Fibroblast of skin of right quadriceps (primary cell): ENCODE results near the gene NUDT4B.
"Not testable (repeated sequence)": the region's sequence is repeated elsewhere in the genome, so short reads cannot be mapped to it uniquely, and the experiment has no call there.

Experiments
- DNase-seq: peaks from one replicate; pipeline ENCODE4 v3.0.0-alpha.2; 2013

The NUDT4B gene

GRCh38 chr1:148748563-148749334, at the start of gene NUDT4B:
Gene NUDT4B, plus strand, starts transcription at chr1:148748774. Its CDS starts 179 bp downstream, at chr1:148748953.
- DNase-seq, result not testable (repeated sequence)

DNA sequence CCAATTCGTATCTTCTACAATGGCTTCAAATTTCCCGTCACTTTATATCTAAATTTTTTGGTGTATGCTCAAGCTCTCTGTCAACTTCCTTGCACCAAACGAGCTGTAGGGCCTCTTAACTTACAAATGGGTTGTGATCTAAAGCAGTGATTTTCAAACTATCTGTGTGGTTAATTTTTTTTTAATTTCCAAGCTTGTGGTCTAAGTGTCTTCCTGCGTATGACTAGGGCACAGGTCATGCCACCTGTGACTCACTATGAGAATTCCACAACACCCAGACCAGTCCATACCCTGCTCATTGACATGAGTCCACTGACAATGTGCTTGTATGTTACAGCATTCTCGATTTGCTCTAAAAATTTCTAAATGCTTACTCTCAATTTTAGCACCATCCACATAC, 49.2 kb upstream of the NUDT4B start:
- not testable (repeated sequence) for DNase-seq

GRCh38 chr1:148702242-148702641, 46.3 kb upstream of the NUDT4B start:
- not testable (repeated sequence) for DNase-seq

- not testable (repeated sequence) for DNase-seq
Observed at GRCh38 chr1:148703973-148704591, 44.5 kb upstream of the NUDT4B start.

- not testable (repeated sequence) for DNase-seq
Observed at GRCh38 chr1:148705316-148705948, 43.1 kb upstream of the NUDT4B start.

- DNase-seq, result not testable (repeated sequence)
Observed at GRCh38 chr1:148708779-148709333, 39.7 kb upstream of the NUDT4B start.

DNA sequence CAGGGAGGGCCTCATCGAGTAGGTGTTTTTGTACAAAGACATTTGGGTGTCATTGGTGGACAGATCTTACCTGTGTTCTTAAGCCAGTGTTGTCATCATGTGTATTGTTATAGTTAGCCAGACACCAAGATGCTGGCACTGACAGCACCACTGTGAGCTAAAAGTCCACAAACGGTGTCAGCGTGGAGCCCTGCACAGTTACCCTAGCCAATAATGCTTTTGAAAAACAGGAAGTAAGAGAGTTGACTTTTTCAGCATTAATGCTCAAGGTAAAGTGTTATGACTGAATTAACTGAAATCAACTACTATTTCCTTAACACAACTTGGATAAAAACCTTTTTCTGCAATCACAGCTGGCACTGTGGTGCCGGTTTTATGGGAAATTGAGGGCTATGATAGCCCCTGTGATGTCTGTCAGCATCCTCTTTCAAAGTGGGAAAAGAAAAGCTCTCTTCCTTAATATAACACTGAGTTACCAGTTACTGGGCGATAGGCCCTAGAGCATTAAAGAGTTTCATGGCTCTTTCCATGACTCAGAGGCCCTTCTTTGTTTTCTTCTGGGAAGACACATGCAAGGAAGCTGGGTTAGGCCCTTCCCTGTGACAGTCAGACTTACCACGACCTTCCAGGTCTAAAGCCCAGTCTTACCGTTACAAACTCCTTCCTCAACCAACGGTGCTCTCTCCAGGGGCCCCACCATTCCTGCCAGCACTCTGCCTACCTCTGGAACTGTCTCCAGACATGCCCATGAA, 37.6 kb upstream of the NUDT4B start:
- not testable (repeated sequence) for DNase-seq

DNA sequence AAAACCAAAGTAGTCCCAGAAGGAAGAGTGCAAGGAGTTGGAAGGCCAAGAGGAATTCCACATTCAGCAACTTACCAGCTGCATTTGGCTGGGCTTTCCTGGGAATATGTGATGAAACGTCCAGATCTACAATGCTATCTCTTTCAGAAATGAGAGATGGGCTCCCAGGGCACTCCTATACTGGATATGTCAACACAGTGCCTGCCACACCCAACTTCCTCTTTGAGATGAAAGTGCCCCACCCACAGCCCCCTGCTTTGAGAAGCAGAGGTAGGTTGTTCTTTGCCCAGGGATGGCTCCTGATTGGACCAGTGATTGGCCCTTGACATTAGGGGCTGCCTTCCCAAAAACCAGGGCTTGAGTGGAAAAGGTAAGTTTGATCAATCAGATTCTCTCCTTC, 36.2 kb upstream of the NUDT4B start:
- DNase-seq, result not testable (repeated sequence)

DNA sequence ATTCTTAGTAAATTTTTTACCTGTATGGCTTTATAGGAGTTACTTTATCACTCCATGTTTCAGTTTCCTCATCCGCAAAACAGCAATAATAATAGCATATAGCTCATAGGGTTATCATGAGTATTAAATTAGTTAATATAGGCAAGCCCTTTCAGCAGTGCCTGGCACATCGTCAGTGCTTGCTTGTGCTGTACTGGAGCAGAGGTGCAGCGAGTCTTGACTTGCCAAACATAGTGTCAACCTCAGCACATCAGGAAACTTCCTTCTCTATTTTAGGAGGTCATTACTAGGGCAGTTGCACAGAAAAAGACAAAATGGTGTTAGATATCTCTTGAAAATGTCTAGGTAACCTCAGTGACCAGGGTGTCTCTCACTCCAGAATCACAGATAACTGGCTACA, 33.1 kb upstream of the NUDT4B start:
- DNase-seq, result not testable (repeated sequence)

GRCh38 chr1:148716966-148717520, 31.5 kb upstream of the NUDT4B start:
- DNase-seq, result not testable (repeated sequence)

GRCh38 chr1:148720918-148721317, 27.7 kb upstream of the NUDT4B start:
- not testable (repeated sequence) for DNase-seq

- not testable (repeated sequence) for DNase-seq
Observed at GRCh38 chr1:148722758-148723157, 25.8 kb upstream of the NUDT4B start.

DNA sequence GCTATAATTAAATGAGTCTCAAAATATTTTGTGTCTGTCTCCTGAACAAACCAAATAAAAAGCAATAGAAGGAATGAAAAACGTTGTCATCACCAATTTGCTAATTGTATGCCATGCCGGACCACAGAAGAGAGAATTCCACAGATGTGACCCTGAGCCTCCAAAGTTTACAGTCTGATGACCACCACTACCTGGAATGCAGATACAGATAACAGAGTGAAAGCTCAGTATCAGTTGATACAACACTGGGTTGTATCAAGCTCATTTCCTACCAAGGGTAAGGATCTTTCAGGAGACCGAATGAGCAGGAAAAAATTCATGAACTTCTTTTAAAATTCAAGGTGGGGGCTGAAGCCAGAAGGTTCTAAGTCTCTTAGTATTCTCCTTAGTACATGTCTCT, 25.1 kb upstream of the NUDT4B start:
- not testable (repeated sequence) for DNase-seq

DNA sequence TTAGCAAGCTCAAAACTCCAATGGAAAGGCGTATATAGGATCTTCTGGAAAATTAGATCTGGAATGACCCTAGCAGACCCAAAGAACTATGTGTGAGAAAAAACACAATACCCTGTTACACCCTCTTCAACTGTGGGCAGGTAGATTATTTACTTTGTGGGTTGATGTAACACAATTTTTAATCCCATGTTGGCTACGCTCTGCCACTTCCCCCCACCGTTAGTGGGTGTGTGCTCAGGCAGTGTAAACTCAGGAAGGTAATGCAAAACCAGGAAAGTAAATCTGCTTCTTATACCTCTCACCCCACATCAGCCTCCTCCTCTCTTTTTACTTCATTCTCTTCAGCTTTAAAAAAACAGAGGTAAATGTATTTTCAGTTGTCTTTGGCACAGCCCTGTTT, 23.7 kb upstream of the NUDT4B start:
- not testable (repeated sequence) for DNase-seq

DNA sequence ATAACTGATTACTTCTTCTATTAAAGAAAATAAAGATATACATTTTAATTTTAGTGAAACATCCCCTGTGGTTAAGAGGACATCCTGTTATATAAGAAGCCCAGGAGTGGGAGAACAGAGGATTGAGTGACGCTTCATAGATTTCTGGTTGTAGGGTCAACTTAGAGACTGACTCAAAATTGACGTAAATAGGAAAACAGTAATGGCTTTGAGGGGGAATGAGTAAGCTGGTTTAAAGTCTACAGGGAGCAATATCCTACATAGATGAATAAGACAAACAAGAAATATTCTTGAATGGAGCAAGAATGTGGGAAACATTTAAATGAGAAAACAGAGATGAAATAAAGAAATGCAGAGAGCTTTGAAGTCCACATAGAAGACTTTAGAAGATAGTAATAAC, 20.7 kb upstream of the NUDT4B start:
- not testable (repeated sequence) for DNase-seq

GRCh38 chr1:148729128-148729527, 19.4 kb upstream of the NUDT4B start:
- DNase-seq, result not testable (repeated sequence)

DNA sequence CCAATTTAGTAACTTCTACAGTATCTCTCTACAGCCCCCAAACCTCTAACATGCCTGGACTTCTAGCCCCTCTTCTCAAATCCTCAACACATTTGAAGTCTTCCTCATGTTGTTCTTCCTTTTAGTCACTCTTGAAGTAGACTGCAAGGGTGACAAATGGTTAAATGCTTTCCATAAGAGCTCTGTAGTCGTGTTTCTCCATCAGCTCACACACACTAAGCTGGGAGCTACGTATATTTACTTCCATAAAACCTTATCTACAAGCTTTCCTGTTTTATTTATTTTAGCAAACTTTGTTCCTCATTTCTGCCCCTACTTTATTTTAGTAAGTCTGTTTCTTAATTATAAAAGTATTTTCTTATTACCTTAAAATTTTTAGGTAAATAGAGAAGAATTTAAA, 19.0 kb upstream of the NUDT4B start:
- DNase-seq, result not testable (repeated sequence)

GRCh38 chr1:148732277-148732676, 16.3 kb upstream of the NUDT4B start:
- not testable (repeated sequence) for DNase-seq

GRCh38 chr1:148733585-148734310, 14.8 kb upstream of the NUDT4B start:
- not testable (repeated sequence) for DNase-seq

DNA sequence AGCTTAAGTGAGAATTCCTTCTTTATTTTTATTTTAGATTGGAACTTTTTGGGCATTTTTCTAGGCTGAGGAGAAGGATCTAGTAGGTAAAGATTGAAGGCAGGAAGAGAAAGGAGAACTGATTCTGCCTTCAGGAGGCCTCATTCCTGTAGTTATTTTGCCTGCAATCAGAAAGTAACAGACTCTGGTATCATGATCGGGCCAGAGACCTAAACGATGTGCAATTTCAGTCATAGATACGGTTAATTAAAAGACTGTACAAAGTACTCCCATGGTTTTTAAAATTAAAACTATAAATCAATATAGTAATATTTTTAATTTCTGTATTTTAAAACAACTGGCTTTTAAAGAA, 14.3 kb upstream of the NUDT4B start:
- not testable (repeated sequence) for DNase-seq

DNA sequence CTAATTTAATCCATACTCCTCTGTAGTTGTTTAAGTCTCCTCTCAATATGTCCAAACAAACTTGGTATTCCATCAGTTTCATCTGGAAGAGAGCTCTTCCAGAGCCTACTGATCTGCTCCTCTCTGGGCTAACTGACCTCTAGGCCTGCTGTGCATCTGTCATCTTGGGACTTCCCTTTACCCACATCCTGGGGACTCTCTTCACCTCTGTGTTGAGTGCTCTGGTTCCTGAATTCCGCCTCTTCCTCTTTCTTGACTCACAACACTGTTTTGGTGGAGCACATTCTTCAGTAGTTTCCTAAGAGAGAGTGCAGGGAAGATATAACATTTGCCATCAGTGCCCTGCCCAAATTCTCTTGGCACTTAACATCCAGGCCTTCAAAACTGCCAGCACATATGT, 13.0 kb upstream of the NUDT4B start:
- DNase-seq, result not testable (repeated sequence)

DNA sequence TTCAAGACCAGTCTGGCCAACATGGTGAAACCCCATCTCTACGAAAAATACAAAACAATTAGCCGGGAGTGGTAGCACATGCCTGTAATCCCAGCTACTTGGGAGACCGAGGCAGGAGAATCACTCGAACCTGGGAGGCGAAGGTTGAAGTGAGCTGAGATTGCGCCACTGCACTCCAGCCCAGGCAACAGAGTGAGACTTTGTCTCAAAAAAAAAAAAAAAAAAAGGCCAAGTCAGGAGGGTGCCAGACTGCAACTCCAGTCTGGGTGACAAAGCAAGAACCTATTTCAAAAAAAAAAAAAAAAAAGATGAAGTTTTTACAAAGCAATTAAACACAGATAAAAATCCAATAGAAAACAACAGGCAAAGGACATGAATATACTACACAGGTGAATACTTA, 9.9 kb upstream of the NUDT4B start:
- not testable (repeated sequence) for DNase-seq
